Adrenal gland (tissue), 12 donors: ENCODE measurements around the gene ALPP. TPM values are rescaled to one million over a fixed set of nuclear protein-coding genes. Genes with fewer than 3 reads are reported as not detected.

ENCODE experiments used
- DNase-seq, 7 donors: peaks; one replicate each; pipeline ENCODE4 v3.0.0-alpha.2; 2019 to 2020
- H3K27ac ChIP-seq, 5 donors: fragments of 200-600 bp; sonication (generic) in 4 of 5; 1 replicate in 3 of 5; 2 replicates in 2 of 5; pipeline versions ENCODE4 v1.5.1 to v1.8.0; 2016 to 2020; ENCODE audit warnings: mild to moderate bottlenecking in 1 of 5
- H3K27me3 ChIP-seq: fragments of 200-600 bp; 2 replicates; pipeline ENCODE4 v1.8.0; 2021
- H3K36me3 ChIP-seq, 2 donors: fragments of 200-600 bp; replicated peaks in 1 of 2; 1 replicate in 1 of 2; 2 replicates in 1 of 2; pipeline versions ENCODE4 v1.5.1 to v1.8.0; 2018 to 2022
- H3K4me1 ChIP-seq, 2 donors: fragments of 200-600 bp; replicated peaks in 1 of 2; 1 replicate in 1 of 2; 2 replicates in 1 of 2; pipeline versions ENCODE4 v1.5.1 to v1.8.0; 2018 to 2021
- H3K4me3 ChIP-seq, 4 donors: fragments of 200-600 bp; sonication (generic) in 3 of 4; one replicate each; pipeline ENCODE4 v1.5.1; 2016 to 2018
- H3K9me3 ChIP-seq, 3 donors: fragments of 200-600 bp; sonication (generic) in 1 of 3; replicated peaks in 1 of 3; 1 replicate in 2 of 3; 2 replicates in 1 of 3; pipeline versions ENCODE4 v1.5.1 to v1.8.0; 2016 to 2021
- POLR2A ChIP-seq, 2 donors: fragments of 450-650 bp; IDR thresholded peaks; one replicate each; pipeline ENCODE4 v1.6.1; 2017; ENCODE audit warnings: antibody characterized with exemption in 2 of 2, mild to moderate bottlenecking in 2 of 2, moderate library complexity in 1 of 2
- WGBS, 4 donors: extraction: QIAGEN DNeasy Blood & Tissue Kit in 2 of 4; methylation state at CpG; one replicate each; pipeline versions ENCODE4 v1.1.5 to v1.1.7; 2013 to 2017; 5-methylcytosine and 5-hydroxymethylcytosine counted together
- intact Hi-C, 2 donors: fragments of 100-400 bp; cut with DNase I; formaldehyde crosslinking; loops; one replicate each; pipeline versions ENCODE4 v1.14.1 to v1.15.0; 2022 to 2023
- polyA plus RNA-seq, 3 donors: library from polyadenylated mRNA; stranded (reverse); fragments of 200-250 nt in 2 of 3; fragments of 350-450 nt in 1 of 3; fragmentation: Illumina TruSeq in 1 of 3; extraction: RNeasy Lipid Tissue Mini Kit (QIAGEN cat#74804) in 1 of 3; gene quantifications; one replicate each; pipeline ENCODE4 v1.2.3, GENCODE V29; 2013 to 2014
- total RNA-seq, 9 donors: library from RNA; depleted of rRNA in 4 of 9; stranded (reverse); fragments of >200 nt in 4 of 9; fragments of 120-200 nt in 1 of 9; fragmentation: NEBNext Ultra II Directional in 1 of 9; extraction: Animal tissue kit (Norgen Biotek cat#: 25700) in 1 of 9; gene quantifications; one replicate each; pipeline versions ENCODE4 v1.1.0 to v1.2.4, GENCODE V29; 2013 to 2023
- TF ChIP-seq, protein P1 (sequence below), 6 experiments: fragments of 450-650 bp in 4 of 6; fragments of 200-600 bp in 2 of 6; sonication (generic) in 1 of 6; IDR thresholded peaks; 1 replicate in 5 of 6; 2 replicates in 1 of 6; pipeline versions ENCODE4 v1.5.1 to v1.8.0; 2016 to 2021; ENCODE audit warnings: antibody characterized with exemption in 6 of 6, mild to moderate bottlenecking in 2 of 6, moderate library complexity in 1 of 6
- donor health status: healthy with polysubstance abuse.
- donor health status: Bipolar disorder and iron deficiency.
- donor health status: DM: yes; HTN: yes; CAD: no.
- donor health status: DM: no; HTN: no; CAD: no.
- donor health status: DM: no; HTN: no; CAD: no.
- donor health status: DM: yes; HTN: yes; CAD: no.

Gene ALPP
- total and polyA plus RNA-seq, 12 donors = not detected

DNA sequence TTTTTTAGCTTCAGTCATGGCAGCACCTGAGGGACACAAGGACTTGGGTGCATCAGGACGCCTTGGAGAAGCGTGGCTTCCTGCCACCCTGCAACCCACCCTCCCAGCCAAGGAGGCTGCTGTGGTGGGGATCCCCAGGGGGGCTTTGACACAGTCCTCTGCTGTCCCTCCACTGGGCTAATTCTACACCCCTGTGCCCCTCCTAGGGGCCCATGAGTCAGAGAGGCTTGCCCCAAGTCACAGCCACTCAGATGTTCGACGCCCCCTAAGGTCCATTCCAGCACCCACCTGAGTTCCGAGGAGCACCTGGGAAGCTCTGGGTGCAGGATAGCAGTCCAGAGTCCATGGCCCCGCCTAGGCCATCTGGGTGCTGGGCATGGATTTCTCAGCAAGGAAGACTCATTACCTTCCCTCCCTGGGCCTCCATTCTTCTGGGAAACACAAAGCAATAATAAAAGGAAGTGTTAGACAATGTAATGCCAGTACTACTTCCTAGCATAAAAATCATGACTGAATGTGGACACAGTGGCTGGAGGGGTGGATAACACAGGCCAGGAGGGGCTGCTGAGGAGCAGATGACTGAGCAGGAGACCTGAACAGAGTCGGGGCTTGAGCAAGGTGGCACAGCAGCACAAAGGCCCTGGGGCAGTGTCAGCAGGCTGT lies 31.8 kb downstream of the ALPP start:
- Histone ChIP-seq H3K27ac (no peak overlapping the region), H3K36me3 (no peaks in the 10 kb centered on the region), H3K4me3 (no peak overlapping the region), H3K9me3 (no peaks in the 10 kb centered on the region), H3K4me1 (no peaks in the 10 kb centered on the region), H3K27me3 (no peaks in the 10 kb centered on the region)
- TF ChIP-seq, protein P1, sequence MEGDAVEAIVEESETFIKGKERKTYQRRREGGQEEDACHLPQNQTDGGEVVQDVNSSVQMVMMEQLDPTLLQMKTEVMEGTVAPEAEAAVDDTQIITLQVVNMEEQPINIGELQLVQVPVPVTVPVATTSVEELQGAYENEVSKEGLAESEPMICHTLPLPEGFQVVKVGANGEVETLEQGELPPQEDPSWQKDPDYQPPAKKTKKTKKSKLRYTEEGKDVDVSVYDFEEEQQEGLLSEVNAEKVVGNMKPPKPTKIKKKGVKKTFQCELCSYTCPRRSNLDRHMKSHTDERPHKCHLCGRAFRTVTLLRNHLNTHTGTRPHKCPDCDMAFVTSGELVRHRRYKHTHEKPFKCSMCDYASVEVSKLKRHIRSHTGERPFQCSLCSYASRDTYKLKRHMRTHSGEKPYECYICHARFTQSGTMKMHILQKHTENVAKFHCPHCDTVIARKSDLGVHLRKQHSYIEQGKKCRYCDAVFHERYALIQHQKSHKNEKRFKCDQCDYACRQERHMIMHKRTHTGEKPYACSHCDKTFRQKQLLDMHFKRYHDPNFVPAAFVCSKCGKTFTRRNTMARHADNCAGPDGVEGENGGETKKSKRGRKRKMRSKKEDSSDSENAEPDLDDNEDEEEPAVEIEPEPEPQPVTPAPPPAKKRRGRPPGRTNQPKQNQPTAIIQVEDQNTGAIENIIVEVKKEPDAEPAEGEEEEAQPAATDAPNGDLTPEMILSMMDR (IDR thresholded peaks at IDR 0.05) = no peak
- no peak for TF ChIP-seq POLR2A (IDR thresholded peaks at IDR 0.05)
- DNase-seq = no peak
- 78 to 92% (median 87%) methylated on average over 3 to 7 of the region's 7 CpGs for WGBS, 4 donors
- intact Hi-C loops = no loop called here

DNA sequence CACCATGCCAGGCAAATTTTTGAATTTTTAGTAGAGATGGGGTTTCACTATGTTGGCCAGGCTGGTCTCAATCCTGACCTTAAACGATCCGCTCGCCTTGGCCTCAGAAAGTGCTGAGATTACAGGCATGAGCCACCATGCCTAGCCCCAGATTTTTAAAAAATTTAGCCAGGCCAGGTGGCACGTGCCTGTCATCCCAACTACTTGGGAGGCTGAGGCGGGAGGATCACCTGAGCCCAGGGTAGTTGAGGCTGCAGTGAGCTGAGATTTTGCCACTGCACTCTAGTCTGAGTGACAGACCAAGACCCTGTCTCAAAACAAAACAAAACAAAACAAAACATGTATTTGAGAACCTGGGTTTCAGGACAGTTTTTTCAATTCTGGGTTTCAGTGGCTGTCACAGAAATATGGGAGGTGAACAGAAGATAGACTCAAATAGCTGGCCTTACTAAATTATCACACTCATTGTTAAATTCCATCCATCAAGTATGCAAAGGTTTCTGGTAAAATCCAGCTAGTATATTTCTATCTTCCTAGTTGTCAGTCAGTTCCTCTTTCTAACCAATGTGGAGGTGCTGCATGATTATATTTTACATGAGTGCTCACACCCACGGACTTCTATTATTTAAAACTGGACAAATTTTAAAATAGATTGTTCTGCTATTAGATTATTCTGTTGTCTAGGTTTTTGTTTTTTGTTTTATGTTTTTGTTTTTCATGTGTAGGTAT lies 33.5 kb downstream of the ALPP start:
- H3K27me3 ChIP-seq = peaks cover 7% of the 10 kb centered on the region
- WGBS, 4 donors = 80 to 86% (median 83%) methylated on average over 4 to 6 of the region's 6 CpGs
- H3K4me1 ChIP-seq = no peaks in the 10 kb centered on the region
- H3K4me3 ChIP-seq = no peak overlapping the region
- intact Hi-C loops = no loop called here
- TF ChIP-seq, protein P1 (IDR thresholded peaks at IDR 0.05) = no peak
- no peak for TF ChIP-seq POLR2A (IDR thresholded peaks at IDR 0.05)
- H3K9me3 ChIP-seq = no peaks in the 10 kb centered on the region
- DNase-seq = no peak
- H3K36me3 ChIP-seq = no peaks in the 10 kb centered on the region
- no peak overlapping the region for H3K27ac ChIP-seq

DNA sequence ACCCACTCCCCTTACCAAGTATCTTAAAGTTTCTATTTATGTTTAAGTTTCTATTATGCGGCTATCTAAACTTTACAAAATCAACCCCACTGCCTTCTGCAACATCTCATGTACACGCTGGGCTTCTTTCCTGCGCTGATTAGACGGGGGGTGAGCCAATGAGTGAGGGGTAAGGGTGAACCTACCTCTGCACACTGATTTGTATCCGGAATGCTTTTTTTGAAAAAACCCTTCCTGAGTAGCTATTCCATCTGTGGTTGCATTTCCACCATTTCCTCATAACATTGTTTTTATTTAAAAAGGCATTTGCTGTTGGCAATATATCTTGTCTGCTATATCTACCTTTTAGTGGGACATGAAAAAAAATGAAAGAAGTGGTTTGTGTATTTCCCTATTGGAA lies 34.4 kb downstream of the ALPP start:
- TF ChIP-seq, protein P1 (IDR thresholded peaks at IDR 0.05) = no peak
- TF ChIP-seq POLR2A (IDR thresholded peaks at IDR 0.05) = no peak
- no peak for DNase-seq
- Histone ChIP-seq H3K27ac (no peak overlapping the region), H3K36me3 (no peaks in the 10 kb centered on the region), H3K27me3 (peaks cover 7% of the 10 kb centered on the region), H3K4me3 (no peak overlapping the region), H3K4me1 (no peaks in the 10 kb centered on the region), H3K9me3 (no peaks in the 10 kb centered on the region)
- 53 to 63% (median 59%) methylated on average over 5 of the region's 5 CpGs for WGBS, 4 donors
- intact Hi-C loops = no loop called here

DNA sequence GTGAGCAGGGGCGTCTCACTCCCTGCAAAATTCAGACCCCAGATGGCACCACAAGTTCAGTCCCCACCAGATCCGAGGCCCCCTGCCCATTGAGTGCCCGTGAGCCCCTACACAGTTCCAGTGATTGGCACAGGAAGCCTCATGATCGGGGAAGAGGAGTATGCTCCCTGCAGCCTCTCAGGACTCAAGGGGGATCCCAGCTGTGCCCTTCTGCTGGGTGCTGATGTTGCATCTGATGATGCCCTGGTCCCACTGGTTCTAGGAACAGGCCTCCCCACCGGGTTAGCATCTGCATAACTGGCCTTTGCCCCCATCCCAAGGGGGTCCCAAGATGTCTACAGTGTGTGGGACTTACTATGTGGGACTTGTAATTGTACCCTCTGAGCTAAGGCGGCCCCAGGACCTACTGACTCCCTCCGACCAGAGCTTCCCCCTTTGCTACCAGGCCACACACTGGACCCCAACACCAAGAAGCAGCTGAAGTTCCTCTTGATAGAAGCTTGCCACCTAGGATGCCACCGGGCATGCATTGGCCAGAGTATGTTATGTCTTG lies 36.7 kb downstream of the ALPP start:
- no peaks in the 10 kb centered on the region for H3K9me3 ChIP-seq
- peaks cover 0 to 12% of the 10 kb centered on the region in 2 donors for H3K4me1 ChIP-seq
- intact Hi-C loops = no loop called here
- no peak for DNase-seq
- TF ChIP-seq POLR2A (IDR thresholded peaks at IDR 0.05) = no peak
- TF ChIP-seq, protein P1 (IDR thresholded peaks at IDR 0.05) = no peak
- no peak overlapping the region for H3K27ac ChIP-seq
- H3K27me3 ChIP-seq = peaks cover 28% of the 10 kb centered on the region
- WGBS, 4 donors = 82 to 84% (median 83%) methylated on average over 4 to 8 of the region's 8 CpGs
- no peak overlapping the region for H3K4me3 ChIP-seq
- H3K36me3 ChIP-seq = no peaks in the 10 kb centered on the region
